Osteocyte (in vitro differentiated cells): ENCODE results near the gene CRYBG1. TPM values are rescaled to one million over a fixed set of nuclear protein-coding genes. Genes with fewer than 3 reads are reported as not detected.

ENCODE experiments used
- DNase-seq: peaks from one replicate; pipeline ENCODE4 v3.0.0; 2021; ENCODE audit warnings: mixed read lengths; ENCODE audit not compliant: unreplicated experiment; ENCODE audit errors: extremely low spot score
- H3K27ac Mint-ChIP-seq: one replicate; pipeline ENCODE4 v1.8.0; 2021; ENCODE audit warnings: mild to moderate bottlenecking, mixed read lengths; ENCODE audit not compliant: unreplicated experiment
- H3K27me3 Mint-ChIP-seq: one replicate; pipeline ENCODE4 v1.8.0; 2021; ENCODE audit warnings: mixed read lengths; ENCODE audit not compliant: unreplicated experiment
- H3K36me3 Mint-ChIP-seq: one replicate; pipeline ENCODE4 v1.8.0; 2021; ENCODE audit warnings: mixed read lengths; ENCODE audit not compliant: unreplicated experiment
- H3K4me1 Mint-ChIP-seq: one replicate; pipeline ENCODE4 v1.8.0; 2021; ENCODE audit warnings: mixed read lengths; ENCODE audit not compliant: unreplicated experiment
- H3K4me3 Mint-ChIP-seq: one replicate; pipeline ENCODE4 v1.8.0; 2021; ENCODE audit warnings: mild to moderate bottlenecking, moderate library complexity, mixed read lengths; ENCODE audit not compliant: unreplicated experiment
- H3K9me3 Mint-ChIP-seq: one replicate; pipeline ENCODE4 v1.8.0; 2021; ENCODE audit warnings: mixed read lengths; ENCODE audit not compliant: unreplicated experiment
- total RNA-seq: library from RNA; stranded (reverse); gene quantifications from 2 replicates; pipeline ENCODE4 v1.2.1, GENCODE V29; 2021
- TF ChIP-seq, protein P1 (sequence below): fragments of 200-600 bp; sonication (generic); IDR thresholded peaks from 2 replicates; pipeline ENCODE4 v1.5.0; 2021; ENCODE audit warnings: antibody characterized with exemption, mild to moderate bottlenecking, moderate library complexity

The CRYBG1 gene
- total RNA-seq, 1 donor from 2014 or later, result 2.4 TPM

DNA sequence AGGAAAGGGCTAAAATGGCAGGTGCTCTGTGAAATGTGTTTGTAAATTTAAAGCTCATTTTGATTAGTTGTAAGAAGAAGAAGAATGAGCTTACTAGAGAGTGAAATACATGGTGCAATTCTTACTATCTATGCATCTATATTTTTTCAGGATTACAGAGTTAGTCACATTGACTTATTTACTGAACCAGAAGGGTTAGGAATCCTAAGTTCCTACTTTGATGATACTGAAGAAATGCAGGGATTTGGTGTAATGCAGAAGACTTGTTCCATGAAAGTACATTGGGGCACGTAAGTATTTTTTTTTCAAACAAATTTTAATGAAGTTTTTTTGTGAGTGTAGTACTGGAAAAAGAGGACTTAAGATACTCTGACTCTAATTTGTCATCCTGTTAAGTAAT is 169.5 kb downstream of the CRYBG1 start:
- H3K9me3 Mint-ChIP-seq, result no peaks in the 10 kb centered on the region
- H3K27me3 Mint-ChIP-seq, result no peaks in the 10 kb centered on the region
- H3K27ac Mint-ChIP-seq, result peak overlapping the region; percentile 3
- TF ChIP-seq, protein P1, sequence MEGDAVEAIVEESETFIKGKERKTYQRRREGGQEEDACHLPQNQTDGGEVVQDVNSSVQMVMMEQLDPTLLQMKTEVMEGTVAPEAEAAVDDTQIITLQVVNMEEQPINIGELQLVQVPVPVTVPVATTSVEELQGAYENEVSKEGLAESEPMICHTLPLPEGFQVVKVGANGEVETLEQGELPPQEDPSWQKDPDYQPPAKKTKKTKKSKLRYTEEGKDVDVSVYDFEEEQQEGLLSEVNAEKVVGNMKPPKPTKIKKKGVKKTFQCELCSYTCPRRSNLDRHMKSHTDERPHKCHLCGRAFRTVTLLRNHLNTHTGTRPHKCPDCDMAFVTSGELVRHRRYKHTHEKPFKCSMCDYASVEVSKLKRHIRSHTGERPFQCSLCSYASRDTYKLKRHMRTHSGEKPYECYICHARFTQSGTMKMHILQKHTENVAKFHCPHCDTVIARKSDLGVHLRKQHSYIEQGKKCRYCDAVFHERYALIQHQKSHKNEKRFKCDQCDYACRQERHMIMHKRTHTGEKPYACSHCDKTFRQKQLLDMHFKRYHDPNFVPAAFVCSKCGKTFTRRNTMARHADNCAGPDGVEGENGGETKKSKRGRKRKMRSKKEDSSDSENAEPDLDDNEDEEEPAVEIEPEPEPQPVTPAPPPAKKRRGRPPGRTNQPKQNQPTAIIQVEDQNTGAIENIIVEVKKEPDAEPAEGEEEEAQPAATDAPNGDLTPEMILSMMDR, result no peak
- no peak for DNase-seq
- peaks cover 32% of the 10 kb centered on the region for H3K4me1 Mint-ChIP-seq
- H3K36me3 Mint-ChIP-seq, result no peaks in the 10 kb centered on the region
- no peak overlapping the region for H3K4me3 Mint-ChIP-seq

DNA sequence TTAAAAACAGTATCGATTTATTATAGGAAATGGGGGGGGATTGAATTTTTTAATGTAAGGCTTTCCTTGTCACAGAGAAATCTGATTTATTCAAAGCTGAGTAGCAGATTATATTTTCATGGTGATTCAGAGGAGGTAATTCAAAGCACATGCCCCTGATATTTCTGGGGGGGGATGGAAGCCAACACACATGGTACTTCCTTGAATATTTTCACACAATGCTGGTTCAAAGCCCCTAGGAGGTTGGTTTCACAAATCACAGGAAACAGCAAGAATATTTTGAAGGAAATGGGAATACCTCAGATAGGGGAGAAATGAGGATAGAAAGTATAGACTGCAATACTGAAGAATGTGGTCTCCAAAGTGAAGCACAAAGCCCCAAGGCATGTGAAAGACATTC is 170.0 kb downstream of the CRYBG1 start:
- DNase-seq, result no peak
- Mint-ChIP-seq H3K4me1 (peaks cover 28% of the 10 kb centered on the region), H3K4me3 (no peak overlapping the region), H3K36me3 (no peaks in the 10 kb centered on the region), H3K27me3 (no peaks in the 10 kb centered on the region), H3K9me3 (no peaks in the 10 kb centered on the region), H3K27ac (peak overlapping the region; percentile 11)
- TF ChIP-seq, protein P1, result no peak

DNA sequence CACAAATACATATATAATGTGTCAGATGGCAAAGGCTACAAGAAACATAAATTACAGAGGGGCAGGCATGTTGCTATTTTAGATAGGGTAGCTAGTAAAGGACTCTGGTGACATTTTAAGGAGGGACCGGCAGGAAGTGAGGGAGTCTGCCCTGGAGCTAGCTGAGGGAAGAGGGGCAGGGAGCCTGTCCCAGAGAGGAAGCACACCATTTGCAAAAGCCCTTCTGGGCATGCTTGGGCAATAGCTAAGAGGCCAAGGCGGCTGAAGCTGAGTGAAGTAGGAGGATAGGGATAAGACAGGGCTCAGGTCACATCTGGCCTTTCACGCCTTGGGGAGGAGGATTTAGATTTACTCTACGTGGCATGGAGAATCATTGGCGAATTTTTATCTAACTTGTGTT is 172.5 kb downstream of the CRYBG1 start:
- Mint-ChIP-seq H3K4me1 (peaks cover 23% of the 10 kb centered on the region), H3K27ac (no peak overlapping the region), H3K36me3 (no peaks in the 10 kb centered on the region), H3K27me3 (no peaks in the 10 kb centered on the region), H3K4me3 (no peak overlapping the region), H3K9me3 (no peaks in the 10 kb centered on the region)
- TF ChIP-seq, protein P1, result no peak
- DNase-seq, result no peak

DNA sequence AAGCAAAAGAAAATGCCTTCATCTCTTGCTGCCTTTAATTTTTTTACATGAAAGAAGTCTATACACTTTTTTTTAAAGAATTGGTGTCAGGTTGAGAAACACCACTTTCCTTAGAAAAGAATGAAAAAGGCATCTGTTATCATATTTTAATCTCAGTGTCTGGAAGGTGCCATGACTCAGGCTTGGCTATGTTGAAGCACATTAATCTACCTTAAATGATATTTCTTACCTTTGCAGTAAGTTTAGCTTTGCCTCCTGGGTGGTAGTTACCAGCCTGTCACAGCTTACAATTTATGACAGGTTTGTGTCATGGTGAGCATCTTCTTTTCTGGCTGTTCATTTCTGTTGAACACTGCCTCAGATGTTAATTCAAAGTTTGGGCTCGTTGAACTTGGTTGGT is 173.5 kb downstream of the CRYBG1 start:
- TF ChIP-seq, protein P1, result no peak
- no peaks in the 10 kb centered on the region for H3K36me3 Mint-ChIP-seq
- peaks cover 18% of the 10 kb centered on the region for H3K4me1 Mint-ChIP-seq
- no peak overlapping the region for H3K4me3 Mint-ChIP-seq
- H3K9me3 Mint-ChIP-seq, result no peaks in the 10 kb centered on the region
- H3K27ac Mint-ChIP-seq, result no peak overlapping the region
- H3K27me3 Mint-ChIP-seq, result no peaks in the 10 kb centered on the region
- no peak for DNase-seq

DNA sequence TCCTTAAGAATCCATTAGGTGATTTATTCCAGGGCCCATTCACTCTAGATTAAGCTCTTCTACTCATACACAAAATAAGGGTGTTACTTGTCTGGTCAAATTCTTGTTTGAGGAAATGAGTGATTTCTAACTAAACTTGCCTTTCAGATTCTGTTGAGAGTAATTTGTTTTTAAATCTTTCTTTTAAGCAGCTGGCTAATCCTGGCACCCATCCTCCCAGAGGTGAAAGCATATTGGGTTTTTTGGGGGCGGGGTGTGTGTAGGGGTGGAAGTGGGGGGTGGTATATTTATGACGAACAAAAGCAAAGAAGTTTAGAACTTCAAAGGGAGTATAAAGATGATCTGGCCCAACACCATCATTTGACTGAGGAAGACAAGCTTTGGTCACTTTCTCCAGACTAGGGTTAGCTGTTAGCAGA is 174.1 kb downstream of the CRYBG1 start:
- TF ChIP-seq, protein P1, result no peak
- DNase-seq, result no peak
- Mint-ChIP-seq H3K27ac (no peak overlapping the region), H3K9me3 (no peaks in the 10 kb centered on the region), H3K4me3 (no peak overlapping the region), H3K4me1 (peaks cover 17% of the 10 kb centered on the region), H3K36me3 (no peaks in the 10 kb centered on the region), H3K27me3 (no peaks in the 10 kb centered on the region)
